Natural killer cell treated with Interleukin-12 subunit alpha and Interleukin-12 subunit beta and Interleukin-15 and Interleukin-18, amount 100 ng/mL, for 72 hours (primary cell): ENCODE data around the gene RNASE1. TPM values are rescaled to one million over a fixed set of nuclear protein-coding genes. Genes with fewer than 3 reads are reported as not detected.
A peak's percentile ranks its signal among the peaks of the same experiment; 100 is the strongest.

Source experiments
- ATAC-seq, 2 donors: fragments of 150-1000 bp; cut with Tn5 transposase in 1 of 2; sonication (Bioruptor Pico), chemical (Tn5 transposase) in 1 of 2; 2 replicates each; pipeline ENCODE4 v1.10.0; 2021
- DNase-seq: peaks from one replicate; pipeline ENCODE4 v3.0.0; 2022; ENCODE audit warnings: low spot score
- H3K27ac Mint-ChIP-seq, 2 donors: 1 replicate in 1 of 2; 2 replicates in 1 of 2; pipeline ENCODE4 v1.8.0; 2022; ENCODE audit warnings: mixed read lengths in 2 of 2, mild to moderate bottlenecking in 1 of 2, moderate library complexity in 1 of 2
- H3K27me3 Mint-ChIP-seq, 2 donors: 1 replicate in 1 of 2; 2 replicates in 1 of 2; pipeline ENCODE4 v1.8.0; 2022; ENCODE audit warnings: mixed read lengths in 2 of 2
- H3K36me3 Mint-ChIP-seq: one replicate; pipeline ENCODE4 v1.8.0; 2022; ENCODE audit warnings: mixed read lengths
- H3K4me1 Mint-ChIP-seq, 2 donors: 1 replicate in 1 of 2; 2 replicates in 1 of 2; pipeline ENCODE4 v1.8.0; 2022; ENCODE audit warnings: low read depth in 2 of 2, mixed read lengths in 2 of 2, mild to moderate bottlenecking in 1 of 2
- H3K4me3 Mint-ChIP-seq: one replicate; pipeline ENCODE4 v1.8.0; 2022; ENCODE audit warnings: mixed read lengths
- H3K9me3 Mint-ChIP-seq: 2 replicates; pipeline ENCODE4 v1.8.0; 2022; ENCODE audit warnings: mixed read lengths
- total RNA-seq, 2 donors: library from RNA; stranded (reverse); gene quantifications; one replicate each; pipeline ENCODE4 v1.2.3, GENCODE V29; 2022

RNASE1 gene
- total RNA-seq, 2 donors from 2014 or later = not detected

DNA sequence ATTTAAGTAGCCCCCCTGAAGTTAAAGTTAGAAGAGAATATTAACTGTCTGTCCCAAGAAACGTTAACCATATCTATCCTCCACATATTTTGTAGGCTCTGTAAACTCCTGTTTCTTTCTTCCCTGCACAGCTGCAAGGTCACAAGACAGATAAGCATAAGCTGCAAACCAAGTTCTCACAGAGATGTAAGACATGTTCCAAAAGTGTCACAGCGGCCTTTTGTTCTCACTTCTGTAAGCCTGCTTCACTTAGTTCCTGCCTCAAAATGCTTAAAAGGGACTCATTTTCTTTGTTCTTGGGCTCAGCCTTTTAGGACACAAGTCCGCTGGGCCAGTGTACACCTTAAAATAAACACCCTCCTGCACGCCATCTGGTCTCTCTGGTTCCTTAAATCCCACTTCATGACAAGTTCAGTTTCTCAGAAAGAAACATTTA lies 3.2 kb downstream of the RNASE1 start:
- H3K4me1 Mint-ChIP-seq = peaks cover 15 to 24% of the 10 kb centered on the region in 2 donors
- H3K27ac Mint-ChIP-seq = no peak overlapping the region
- ATAC-seq = no peak
- no peaks in the 10 kb centered on the region for H3K27me3 Mint-ChIP-seq
- DNase-seq = no peak
- H3K4me3 Mint-ChIP-seq = no peak overlapping the region
- H3K36me3 Mint-ChIP-seq = no peaks in the 10 kb centered on the region
- no peaks in the 10 kb centered on the region for H3K9me3 Mint-ChIP-seq

DNA sequence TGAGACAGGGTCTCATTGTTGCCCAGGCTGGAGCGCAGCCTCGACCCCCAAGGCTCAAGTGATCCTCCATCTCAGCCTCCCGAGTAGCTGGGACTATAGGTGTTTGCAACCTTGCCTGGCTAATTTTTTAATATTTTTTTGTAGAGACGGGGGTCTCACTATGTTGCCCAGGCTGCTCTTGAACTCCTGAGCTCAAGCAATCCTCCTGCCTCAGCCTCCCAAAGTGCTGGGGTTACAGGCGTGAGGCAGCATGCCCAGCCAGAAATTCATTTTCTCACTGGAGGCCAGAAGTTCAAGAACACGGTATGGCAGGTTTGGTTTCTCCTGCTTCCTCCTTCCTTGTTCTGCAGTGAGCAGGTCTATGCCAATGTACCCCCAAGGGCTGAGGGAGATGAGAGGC lies 3.7 kb downstream of the RNASE1 start:
- no peak for DNase-seq
- ATAC-seq = no peak
- Mint-ChIP-seq H3K4me1 (peaks cover 18 to 26% of the 10 kb centered on the region in 2 donors), H3K27me3 (no peaks in the 10 kb centered on the region), H3K36me3 (no peaks in the 10 kb centered on the region), H3K27ac (no peak overlapping the region), H3K9me3 (no peaks in the 10 kb centered on the region), H3K4me3 (no peak overlapping the region)

DNA sequence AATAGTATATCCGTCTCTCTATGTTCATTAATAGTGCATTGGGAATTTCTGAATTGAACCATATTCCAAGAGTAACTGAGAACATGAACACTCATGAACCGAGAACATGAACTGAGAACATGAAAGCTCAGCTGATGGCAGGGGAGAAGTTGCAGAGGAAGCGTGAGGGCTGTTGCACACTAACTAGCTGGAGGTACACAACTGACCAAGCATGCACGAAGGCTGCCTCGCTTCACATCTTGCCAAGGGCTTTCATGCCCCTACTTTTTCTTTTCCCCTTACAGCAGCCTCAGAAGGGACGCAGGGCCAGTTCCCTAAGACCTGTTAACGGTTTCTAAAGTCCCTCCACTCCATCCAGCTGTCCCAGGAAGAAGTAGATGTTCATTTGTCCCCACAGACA lies 4.3 kb downstream of the RNASE1 start:
- H3K4me1 Mint-ChIP-seq = peaks cover 18 to 26% of the 10 kb centered on the region in 2 donors
- no peaks in the 10 kb centered on the region for H3K9me3 Mint-ChIP-seq
- H3K4me3 Mint-ChIP-seq = no peak overlapping the region
- H3K27me3 Mint-ChIP-seq = no peaks in the 10 kb centered on the region
- DNase-seq = no peak
- no peak for ATAC-seq
- H3K27ac Mint-ChIP-seq = peak overlapping the region in 1 of 2 donors; percentile 62
- H3K36me3 Mint-ChIP-seq = no peaks in the 10 kb centered on the region

DNA sequence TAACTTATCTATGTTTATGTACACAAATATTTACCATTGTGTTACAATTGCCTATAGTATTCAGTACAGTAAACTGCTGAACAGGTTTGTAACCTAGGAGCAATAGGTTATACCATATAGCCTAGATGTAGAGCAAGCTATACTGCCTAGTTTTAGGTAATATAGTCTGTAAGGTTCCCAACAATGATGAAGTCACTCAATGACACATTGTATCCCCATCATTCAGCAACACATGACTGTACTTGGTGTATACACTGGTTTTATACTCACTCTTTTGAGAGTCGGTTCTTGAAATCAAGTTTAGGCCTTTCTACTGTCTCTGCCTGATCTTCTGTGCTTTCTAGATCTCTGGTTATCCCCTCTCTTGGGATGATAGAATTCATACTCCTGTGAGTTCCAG lies 5.5 kb downstream of the RNASE1 start:
- H3K4me3 Mint-ChIP-seq = no peak overlapping the region
- no peaks in the 10 kb centered on the region for H3K27me3 Mint-ChIP-seq
- H3K4me1 Mint-ChIP-seq = peaks cover 18 to 24% of the 10 kb centered on the region in 2 donors
- DNase-seq (no peak), ATAC-seq (no peak)
- no peak overlapping the region for H3K27ac Mint-ChIP-seq
- H3K36me3 Mint-ChIP-seq = no peaks in the 10 kb centered on the region
- H3K9me3 Mint-ChIP-seq = no peaks in the 10 kb centered on the region

DNA sequence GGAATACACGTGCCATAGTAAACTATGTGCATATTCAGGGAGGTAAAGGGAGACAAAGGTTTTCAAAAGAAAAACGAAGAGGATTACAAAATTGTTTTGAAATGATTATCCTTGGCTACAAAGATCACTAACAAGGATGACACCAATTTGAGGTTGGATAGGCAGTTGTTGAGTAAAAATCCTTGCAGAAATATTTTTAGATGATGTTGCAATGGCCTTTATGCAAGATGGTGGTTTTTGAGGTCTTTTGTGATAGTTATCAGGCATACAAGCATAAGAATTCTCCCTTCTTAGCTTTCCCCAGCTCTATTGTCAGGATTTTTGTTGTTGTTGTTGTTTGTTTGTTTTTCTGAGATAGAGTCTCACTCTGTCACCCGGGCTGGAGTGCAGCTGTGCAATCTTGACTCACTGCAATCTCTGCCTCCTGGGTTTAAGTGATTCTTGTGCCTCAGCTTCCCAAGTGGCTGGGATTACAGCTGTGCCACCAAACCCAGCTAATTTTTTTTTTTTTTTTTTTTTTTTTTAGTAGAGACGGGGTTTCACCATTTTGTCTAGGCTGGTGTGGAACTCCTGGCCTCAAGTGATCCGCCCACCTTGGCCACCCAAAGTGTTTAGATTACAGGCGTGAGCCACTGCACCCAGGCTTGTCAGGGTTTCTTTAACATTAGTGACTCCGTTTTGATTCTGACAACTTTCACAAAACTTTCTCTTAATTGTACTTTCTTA lies 7.8 kb downstream of the RNASE1 start:
- Mint-ChIP-seq H3K4me1 (peaks cover 12 to 14% of the 10 kb centered on the region in 2 donors), H3K27me3 (no peaks in the 10 kb centered on the region), H3K4me3 (no peak overlapping the region), H3K36me3 (no peaks in the 10 kb centered on the region), H3K27ac (peak overlapping the region; percentile 17 to 47), H3K9me3 (no peaks in the 10 kb centered on the region)
- DNase-seq = no peak
- peak in 1 of 2 donors; percentile 62 for ATAC-seq

DNA sequence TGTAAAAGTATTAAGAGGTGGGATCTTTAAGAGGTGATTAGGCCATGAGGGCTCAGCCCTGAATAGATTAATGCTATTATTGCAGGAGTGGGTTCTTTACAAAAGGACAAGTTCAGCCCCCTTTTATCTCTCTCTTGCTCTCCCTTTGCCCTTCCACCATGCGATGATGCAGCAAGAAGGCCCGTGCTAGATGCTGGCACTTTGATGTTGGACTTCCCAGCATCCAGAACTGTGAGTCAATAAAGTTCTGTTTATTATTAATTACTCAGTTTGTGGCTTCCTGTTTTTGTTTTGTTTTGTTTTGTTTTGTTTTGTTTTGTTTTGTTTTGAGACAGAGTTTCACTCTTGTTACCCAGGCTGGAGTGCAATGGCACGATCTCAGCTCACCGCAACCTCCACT lies 10.1 kb downstream of the RNASE1 start:
- Mint-ChIP-seq H3K4me3 (no peak overlapping the region), H3K9me3 (no peaks in the 10 kb centered on the region), H3K27ac (no peak overlapping the region), H3K4me1 (peaks cover 6 to 8% of the 10 kb centered on the region in 2 donors), H3K36me3 (no peaks in the 10 kb centered on the region), H3K27me3 (no peaks in the 10 kb centered on the region)
- ATAC-seq (no peak), DNase-seq (no peak)

DNA sequence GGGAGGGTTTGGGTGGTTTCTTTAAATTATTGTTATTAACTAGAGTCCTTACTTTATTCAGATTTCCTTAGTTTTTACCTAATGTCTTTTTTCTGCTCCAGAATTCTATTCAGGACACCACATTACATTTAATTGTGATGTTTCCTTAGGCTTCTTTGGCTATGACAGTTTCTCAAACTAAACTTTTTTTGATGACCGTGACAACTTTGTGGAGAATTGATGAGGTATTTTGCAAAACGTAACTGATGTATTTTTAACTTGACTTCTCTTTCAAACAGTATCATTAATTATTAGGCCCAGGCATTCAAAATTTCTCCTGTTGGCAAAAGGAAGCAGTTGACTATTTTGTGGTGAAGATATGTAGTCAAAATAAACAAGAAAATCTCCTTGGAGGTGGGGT lies 11.0 kb downstream of the RNASE1 start:
- ATAC-seq = no peak
- no peaks in the 10 kb centered on the region for H3K9me3 Mint-ChIP-seq
- no peaks in the 10 kb centered on the region for H3K36me3 Mint-ChIP-seq

DNA sequence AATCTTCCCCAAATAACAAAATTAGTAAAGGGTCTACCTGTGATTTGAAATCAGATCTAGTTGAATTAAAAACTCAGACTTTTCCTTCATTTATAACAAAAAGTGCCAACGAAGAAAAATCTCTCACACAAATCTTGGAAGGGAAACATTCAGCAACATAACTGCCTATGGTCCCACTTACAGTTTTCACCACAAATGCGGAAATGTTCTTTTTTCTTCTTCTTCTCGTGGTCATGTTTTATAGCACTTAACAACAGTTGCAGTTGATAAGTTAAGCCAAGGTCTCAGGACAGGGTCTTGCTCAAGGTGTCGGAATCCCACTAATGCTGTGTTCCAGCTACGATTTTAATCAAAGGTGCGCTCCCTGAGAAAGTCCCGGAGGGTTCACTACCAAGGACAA lies 11.5 kb downstream of the RNASE1 start:
- no peaks in the 10 kb centered on the region for H3K27me3 Mint-ChIP-seq
- no peaks in the 10 kb centered on the region for H3K36me3 Mint-ChIP-seq
- no peaks in the 10 kb centered on the region for H3K9me3 Mint-ChIP-seq
- DNase-seq = no peak
- ATAC-seq = no peak
- H3K27ac Mint-ChIP-seq = peak overlapping the region in 1 of 2 donors; percentile 47
- no peak overlapping the region for H3K4me3 Mint-ChIP-seq
- peaks cover 6 to 8% of the 10 kb centered on the region in 2 donors for H3K4me1 Mint-ChIP-seq

More for the DNA sequence above, 11.0 kb downstream of the RNASE1 start:
- Mint-ChIP-seq H3K27me3 (no peaks in the 10 kb centered on the region), H3K4me1 (peaks cover 6 to 8% of the 10 kb centered on the region in 2 donors), H3K27ac (peak overlapping the region in 1 of 2 donors; percentile 47), H3K4me3 (no peak overlapping the region)
- no peak for DNase-seq

DNA sequence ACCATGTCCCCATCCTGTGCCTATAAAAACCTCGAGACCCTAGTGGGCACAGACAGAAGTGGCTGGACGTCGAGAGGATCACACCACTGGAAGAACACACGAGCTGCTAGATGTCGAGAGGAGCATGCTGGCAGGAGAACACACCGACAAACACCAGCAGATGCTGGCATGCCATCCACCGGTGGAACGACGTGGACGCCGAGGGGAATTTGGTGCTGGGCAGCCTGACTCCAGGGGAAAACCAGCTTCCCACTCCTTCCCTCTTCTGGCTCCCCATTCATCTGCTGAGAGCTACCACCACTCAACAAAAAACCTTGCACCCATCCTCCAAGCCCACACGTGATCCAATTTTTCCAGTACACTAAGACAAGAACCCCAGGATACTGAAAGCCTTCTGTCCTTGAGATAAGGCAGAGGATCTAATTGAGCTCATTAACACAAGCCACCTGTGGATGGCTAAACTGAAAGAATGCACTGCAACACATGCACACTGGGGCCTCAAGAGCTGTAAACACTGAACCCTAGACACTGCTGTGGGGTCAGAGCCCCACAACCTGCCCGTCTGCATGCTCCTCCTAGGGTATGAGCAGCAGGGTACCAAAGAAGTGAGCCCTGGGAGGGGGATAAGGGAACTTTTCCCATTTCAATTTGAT lies 12.1 kb downstream of the RNASE1 start:
- no peaks in the 10 kb centered on the region for H3K27me3 Mint-ChIP-seq
- no peak for DNase-seq
- H3K36me3 Mint-ChIP-seq = no peaks in the 10 kb centered on the region
- H3K9me3 Mint-ChIP-seq = no peaks in the 10 kb centered on the region
- no peak overlapping the region for H3K27ac Mint-ChIP-seq
- no peak overlapping the region for H3K4me3 Mint-ChIP-seq
- H3K4me1 Mint-ChIP-seq = peaks cover 6 to 8% of the 10 kb centered on the region in 2 donors
- ATAC-seq = no peak

DNA sequence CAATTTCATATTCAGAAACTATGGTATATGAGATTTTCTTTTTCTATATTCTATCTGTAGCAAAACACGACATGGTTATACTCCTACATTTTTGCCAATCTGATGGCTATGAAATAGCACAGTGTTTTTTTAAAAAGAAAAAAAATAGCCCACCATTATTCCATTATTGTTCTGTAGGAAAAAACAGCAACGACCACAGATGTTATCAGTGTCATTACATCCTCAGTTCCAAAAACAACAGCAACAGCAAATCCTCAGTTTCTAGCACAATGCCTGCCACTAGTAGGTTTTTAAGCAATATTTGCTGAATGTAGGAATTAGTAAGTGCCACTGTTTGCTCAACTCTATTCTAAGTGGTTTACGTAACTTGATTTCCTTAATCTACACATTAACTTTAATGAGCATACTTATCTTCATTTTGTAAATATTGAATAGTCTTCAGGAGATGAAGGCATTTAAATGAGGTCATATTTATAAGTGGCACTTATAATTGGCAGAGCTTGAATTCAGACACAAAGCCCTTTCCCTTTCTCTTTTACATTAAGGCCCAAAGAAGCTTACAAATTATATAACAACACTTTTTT lies 13.3 kb downstream of the RNASE1 start:
- peaks cover 2 to 5% of the 10 kb centered on the region in 2 donors for H3K4me1 Mint-ChIP-seq
- H3K27me3 Mint-ChIP-seq = no peaks in the 10 kb centered on the region
- H3K9me3 Mint-ChIP-seq = no peaks in the 10 kb centered on the region
- H3K36me3 Mint-ChIP-seq = no peaks in the 10 kb centered on the region
- H3K4me3 Mint-ChIP-seq = no peak overlapping the region
- no peak overlapping the region for H3K27ac Mint-ChIP-seq
- no peak for DNase-seq
- no peak for ATAC-seq

DNA sequence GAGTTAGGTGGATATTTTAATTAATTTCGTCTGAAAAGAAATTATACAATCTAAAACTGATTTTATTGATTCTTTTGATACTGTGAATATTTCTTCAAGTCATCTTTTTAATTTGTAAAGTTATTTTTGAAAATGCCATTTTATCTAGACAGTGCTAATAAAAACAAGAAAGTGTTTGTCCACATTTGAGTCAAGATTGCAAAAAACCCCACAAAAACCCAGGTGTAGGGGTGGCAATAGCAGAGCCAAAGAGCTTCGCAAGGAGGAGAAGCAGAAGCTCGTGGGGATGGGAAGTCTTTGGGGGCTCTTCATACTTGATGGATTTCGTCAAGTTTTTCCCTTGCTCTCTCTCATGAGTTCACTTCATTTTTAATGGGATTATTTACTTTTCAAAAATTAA lies 15.6 kb downstream of the RNASE1 start:
- Mint-ChIP-seq H3K27ac (no peak overlapping the region), H3K4me1 (peaks cover 10 to 18% of the 10 kb centered on the region in 2 donors), H3K36me3 (no peaks in the 10 kb centered on the region), H3K4me3 (no peak overlapping the region), H3K27me3 (no peaks in the 10 kb centered on the region), H3K9me3 (no peaks in the 10 kb centered on the region)
- ATAC-seq (no peak), DNase-seq (no peak)

DNA sequence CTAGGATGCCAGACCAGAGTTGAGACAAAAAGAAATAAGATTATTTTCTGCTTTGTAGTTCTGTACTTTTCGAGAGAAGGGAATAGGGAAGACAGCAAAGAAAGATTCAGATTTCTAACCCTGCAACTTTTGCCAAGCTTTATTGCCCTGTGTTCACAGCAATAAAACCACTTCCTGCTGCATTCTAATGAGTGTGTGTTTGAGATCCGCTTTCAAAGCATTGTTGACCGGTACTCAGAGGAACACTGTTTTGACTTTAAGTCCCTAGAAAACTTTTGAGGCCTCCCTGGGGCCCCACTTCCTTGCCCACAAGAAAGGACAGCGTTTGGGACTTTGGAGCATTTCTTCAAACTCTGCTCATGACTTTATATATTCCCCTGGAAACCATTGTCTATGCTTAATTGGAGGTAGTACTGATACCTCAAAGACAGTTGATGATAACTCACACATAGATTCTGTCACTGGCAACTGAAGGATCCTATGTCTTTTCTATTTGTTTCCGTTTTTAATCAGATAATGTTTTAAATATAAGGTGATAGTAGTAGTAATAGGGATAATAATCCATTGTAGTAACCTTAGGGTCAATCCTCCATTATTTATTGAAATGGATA lies 20.3 kb downstream of the RNASE1 start:
- no peaks in the 10 kb centered on the region for H3K36me3 Mint-ChIP-seq
- DNase-seq (no peak), ATAC-seq (peak; percentile 80 to 81)
- peaks cover 23 to 29% of the 10 kb centered on the region in 2 donors for H3K4me1 Mint-ChIP-seq
- peak overlapping the region; percentile 87 for H3K4me3 Mint-ChIP-seq
- H3K27ac Mint-ChIP-seq = peak overlapping the region; percentile 76 to 81
- no peaks in the 10 kb centered on the region for H3K27me3 Mint-ChIP-seq
- H3K9me3 Mint-ChIP-seq = no peaks in the 10 kb centered on the region

DNA sequence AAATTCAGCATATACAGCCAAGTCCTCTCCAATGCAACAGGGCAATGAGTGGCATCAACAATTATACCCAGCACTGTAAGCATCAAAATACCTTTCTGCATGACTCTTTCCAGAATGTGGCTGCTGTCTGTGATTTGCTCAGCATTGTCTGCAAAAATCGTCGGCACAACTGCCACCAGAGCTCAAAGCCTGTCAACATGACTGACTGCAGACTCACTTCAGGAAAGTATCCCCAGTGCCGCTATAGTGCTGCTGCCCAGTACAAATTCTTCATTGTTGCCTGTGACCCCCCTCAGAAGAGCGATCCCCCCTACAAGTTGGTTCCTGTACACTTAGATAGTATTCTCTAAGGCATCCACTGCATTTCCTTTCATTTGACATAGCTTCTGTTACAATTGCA lies 20.8 kb downstream of the RNASE1 start:
- ATAC-seq = peak; percentile 63 to 67
- no peaks in the 10 kb centered on the region for H3K9me3 Mint-ChIP-seq
- peak overlapping the region; percentile 76 to 81 for H3K27ac Mint-ChIP-seq
- no peak for DNase-seq
- no peaks in the 10 kb centered on the region for H3K36me3 Mint-ChIP-seq
- peaks cover 23 to 29% of the 10 kb centered on the region in 2 donors for H3K4me1 Mint-ChIP-seq
- H3K4me3 Mint-ChIP-seq = peak overlapping the region; percentile 87
- no peaks in the 10 kb centered on the region for H3K27me3 Mint-ChIP-seq

DNA sequence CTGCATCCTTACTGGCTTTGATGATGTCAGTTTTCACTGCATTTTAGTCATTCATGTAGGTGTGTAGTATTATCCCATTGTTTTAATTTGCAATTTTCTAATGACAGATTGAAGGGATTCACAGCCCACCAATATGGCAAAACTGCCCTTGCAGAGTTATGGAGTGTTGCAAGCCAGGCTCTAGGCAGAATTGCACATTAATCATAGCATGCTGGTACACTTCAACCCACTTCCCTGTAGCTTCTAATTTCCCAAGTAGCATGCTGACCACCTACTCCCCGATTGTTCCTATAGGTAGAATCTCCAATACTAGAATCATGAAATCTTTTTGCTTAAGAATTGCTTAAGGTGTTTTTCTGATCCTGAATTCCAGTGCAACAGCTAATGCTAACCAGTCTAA lies 26.7 kb downstream of the RNASE1 start:
- H3K27ac Mint-ChIP-seq = no peak overlapping the region

More for the DNA sequence above, 26.7 kb downstream of the RNASE1 start:
- H3K4me1 Mint-ChIP-seq = peaks cover 2 to 8% of the 10 kb centered on the region in 2 donors
- no peaks in the 10 kb centered on the region for H3K36me3 Mint-ChIP-seq
- DNase-seq = no peak
- H3K27me3 Mint-ChIP-seq = peaks cover 7 to 11% of the 10 kb centered on the region in 2 donors
- no peaks in the 10 kb centered on the region for H3K9me3 Mint-ChIP-seq
- no peak for ATAC-seq
- H3K4me3 Mint-ChIP-seq = no peak overlapping the region
